Body of pancreas (tissue), 4 donors: ENCODE measurements around the gene PDXP.

Source experiments
- CTCF ChIP-seq, 7 experiments: fragments of 450-650 bp in 4 of 7; fragments of 200-600 bp in 3 of 7; sonication (generic) in 3 of 7; IDR thresholded peaks; one replicate each; pipeline ENCODE4 v1.5.1; 2016 to 2019; ENCODE audit warnings: antibody characterized with exemption in 7 of 7
- POLR2A ChIP-seq, 3 donors: fragments of 450-650 bp; IDR thresholded peaks; one replicate each; pipeline ENCODE4 v1.6.1; 2016; ENCODE audit warnings: antibody characterized with exemption in 3 of 3, mild to moderate bottlenecking in 2 of 3

- TF ChIP-seq CTCF (IDR thresholded peaks at IDR 0.05) = no peak
- TF ChIP-seq POLR2A (IDR thresholded peaks at IDR 0.05) = no peak
Measured at GRCh38 chr22:37631448-37632173, 26.9 kb upstream of the PDXP start.
